Heart right ventricle (tissue), 16 donors: Measurements from ENCODE around the gene ITGA4. TPM values are rescaled to one million over a fixed set of nuclear protein-coding genes. Genes with fewer than 3 reads are reported as not detected.

ENCODE experiments used
- ATAC-seq, 8 donors: fragments of 200-7000 bp; cut with Tn5 transposase; one replicate each; pipeline ENCODE4 v1.9.1; 2020; ENCODE audit warnings: mild to moderate bottlenecking in 8 of 8, moderate library complexity in 8 of 8, moderate number of reproducible peaks in 1 of 8
- DNase-seq, 2 donors: peaks; one replicate each; pipeline ENCODE4 v3.0.0-alpha.2; 2020
- H3K27ac ChIP-seq, 10 donors: fragments of 200-600 bp; sonication (generic) in 2 of 10; one replicate each; pipeline versions ENCODE4 v1.5.0 to v1.8.0; 2020 to 2022; ENCODE audit warnings: mild to moderate bottlenecking in 3 of 10
- H3K27me3 ChIP-seq, 7 donors: fragments of 200-600 bp; one replicate each; pipeline ENCODE4 v1.8.0; 2021 to 2022; ENCODE audit warnings: mild to moderate bottlenecking in 2 of 7
- H3K36me3 ChIP-seq, 9 donors: fragments of 200-600 bp; sonication (generic) in 1 of 9; one replicate each; pipeline versions ENCODE4 v1.5.0 to v1.8.0; 2020 to 2022; ENCODE audit warnings: mild to moderate bottlenecking in 2 of 9
- H3K4me1 ChIP-seq, 9 donors: fragments of 200-600 bp; sonication (generic) in 1 of 9; one replicate each; pipeline versions ENCODE4 v1.5.0 to v1.8.0; 2020 to 2022; ENCODE audit warnings: mild to moderate bottlenecking in 4 of 9
- H3K4me3 ChIP-seq, 10 donors: fragments of 200-600 bp; sonication (generic) in 2 of 10; one replicate each; pipeline versions ENCODE4 v1.5.0 to v1.8.0; 2020 to 2022; ENCODE audit warnings: mild to moderate bottlenecking in 7 of 10, moderate library complexity in 2 of 10
- H3K9me3 ChIP-seq, 11 donors: fragments of 200-600 bp in 10 of 11; sonication (generic) in 2 of 11; one replicate each; pipeline versions ENCODE4 v1.5.0 to v1.8.0; 2013 to 2022; ENCODE audit warnings: mild to moderate bottlenecking in 2 of 11, control low read depth in 1 of 11, moderate library complexity in 1 of 11
- CTCF ChIP-seq, 9 donors: fragments of 200-600 bp; sonication (generic) in 2 of 9; IDR thresholded peaks; one replicate each; pipeline versions ENCODE4 v1.5.0 to v1.8.0; 2021 to 2022; ENCODE audit warnings: antibody characterized with exemption in 9 of 9, mild to moderate bottlenecking in 5 of 9, moderate library complexity in 1 of 9
- WGBS, 2 donors: extraction: QIAGEN DNeasy Blood & Tissue Kit; methylation state at CpG; one replicate each; pipeline ENCODE4 v1.1.7; 2013; ENCODE audit warnings: inconsistent platforms in 1 of 2; 5-methylcytosine and 5-hydroxymethylcytosine counted together
- intact Hi-C, 10 donors: fragments of 100-400 bp; cut with DNase I; formaldehyde crosslinking; loops; one replicate each; pipeline versions ENCODE4 v1.11.1 to v1.14.2; 2022
- polyA plus RNA-seq, 2 donors: library from polyadenylated mRNA; stranded (reverse); fragments of 200-250 nt; gene quantifications; one replicate each; pipeline ENCODE4 v1.2.3, GENCODE V29; 2013
- total RNA-seq, 10 donors: library from RNA; stranded (reverse); fragmentation: NEBNext Ultra II Directional in 3 of 10; extraction: Animal tissue kit (Norgen Biotek cat#: 25700) in 3 of 10; gene quantifications; one replicate each; pipeline versions ENCODE4 v1.2.1 to v1.2.4, GENCODE V29; 2021 to 2023
- donor health status: Arrhythmogenic right ventricular cardiomyopathy.
- donor health status: ischemic (EF 13 %, LVEDD 7.1; RV severe dilation, severe dysfunction).
- donor health status: healthy with polysubstance abuse.
- donor health status: DM: no; HTN: yes; CAD: no.
- donor health status: DM: no; HTN: no; CAD: no.
- donor health status: ischemic (EF 25% LVEDD 6.9; RV normal size, moderate dysfunction).
- donor health status: ischemic (EF 25% LVEDD 5.7; RV mildly dilated, moderate dysfunction).
- donor health status: healthy.
- donor health status: DM: yes; HTN: yes; CAD: no.
- donor health status: Ischemic cardiomyopathy.
- donor health status: ischemic (EF 35%, LVEDD 5.7; RV mildly dilated, moderate dysfunction).
- donor health status: nonischemic (EF 11% LVEDD 7.7; RV severe dilation, severe dysfunction).
- donor health status: DM: yes; HTN: yes; CAD: no.
- donor health status: PGD.
- donor health status: ischemic (EF 29% LVEDD 5.4; RV normal size, mild dysfunction).
- donor health status: nonischemic (EF 23%, LVEDD 6.1; RV moderate dilation, normal function).

ITGA4 gene
- total and polyA plus RNA-seq, 12 donors = 0.29 to 9.2 (median 1.4) TPM

- no peak overlapping the region for H3K4me3 ChIP-seq
- no peak for ATAC-seq
- no peaks in the 10 kb centered on the region for H3K27me3 ChIP-seq
- no peaks in the 10 kb centered on the region for H3K4me1 ChIP-seq
- TF ChIP-seq CTCF (IDR thresholded peaks at IDR 0.05) = no peak
- WGBS, 2 donors = 77 to 84% methylated on average over 2 of the region's 2 CpGs
- no peaks in the 10 kb centered on the region for H3K36me3 ChIP-seq
- no peak overlapping the region for H3K27ac ChIP-seq
- no peak for DNase-seq
- H3K9me3 ChIP-seq = no peaks in the 10 kb centered on the region
- intact Hi-C loops = no loop called here
These were observed 16.8 kb upstream of the ITGA4 start for GRCh38 chr2:181440344-181440743.

- intact Hi-C loops = no loop called here
- ATAC-seq = no peak
These were observed 16.3 kb upstream of the ITGA4 start for GRCh38 chr2:181440919-181441318.

GRCh38 chr2:181441670-181442069 is 15.5 kb upstream of the ITGA4 start:
- H3K4me1 ChIP-seq = no peaks in the 10 kb centered on the region
- no peak overlapping the region for H3K4me3 ChIP-seq
- no peaks in the 10 kb centered on the region for H3K9me3 ChIP-seq
- TF ChIP-seq CTCF (IDR thresholded peaks at IDR 0.05) = no peak
- ATAC-seq = no peak
- H3K27me3 ChIP-seq = no peaks in the 10 kb centered on the region
- intact Hi-C loops = no loop called here
- no peaks in the 10 kb centered on the region for H3K36me3 ChIP-seq
- H3K27ac ChIP-seq = no peak overlapping the region
- WGBS, 2 donors = 36 to 49% methylated on average over 3 of the region's 3 CpGs
- no peak for DNase-seq

More at GRCh38 chr2:181440919-181441318, 16.3 kb upstream of the ITGA4 start:
- Histone ChIP-seq H3K36me3 (no peaks in the 10 kb centered on the region), H3K27ac (no peak overlapping the region), H3K4me1 (no peaks in the 10 kb centered on the region), H3K9me3 (no peaks in the 10 kb centered on the region), H3K27me3 (no peaks in the 10 kb centered on the region), H3K4me3 (no peak overlapping the region)
- 57 to 67% methylated on average over 3 of the region's 3 CpGs for WGBS, 2 donors
- DNase-seq = no peak
- TF ChIP-seq CTCF (IDR thresholded peaks at IDR 0.05) = no peak

GRCh38 chr2:181444654-181445053 is 12.5 kb upstream of the ITGA4 start:
- no peak overlapping the region for H3K27ac ChIP-seq
- ATAC-seq (no peak), DNase-seq (no peak)
- TF ChIP-seq CTCF (IDR thresholded peaks at IDR 0.05) = no peak
- intact Hi-C loops = no loop called here
- H3K4me3 ChIP-seq = no peak overlapping the region
- H3K27me3 ChIP-seq = no peaks in the 10 kb centered on the region
- WGBS, 2 donors = 81 to 89% methylated on average over 2 of the region's 2 CpGs
- no peaks in the 10 kb centered on the region for H3K4me1 ChIP-seq
- H3K9me3 ChIP-seq = no peaks in the 10 kb centered on the region
- no peaks in the 10 kb centered on the region for H3K36me3 ChIP-seq
